OCI-LY3 (cell line): Measurements from ENCODE around the gene SRC.

Experiments used
- CTCF ChIP-seq: fragments of 200-600, 300-600 bp; sonication (generic); IDR thresholded peaks from 2 replicates; pipeline ENCODE4 v1.5.1; 2014; ENCODE audit warnings: antibody characterized with exemption, low read length, low read depth
- EZH2phosphoT487 ChIP-seq: fragments of 200-600 bp; shearing (Covaris generic); IDR thresholded peaks from 2 replicates; pipeline ENCODE4 v1.6.1; 2018; ENCODE audit warnings: antibody characterized with exemption, mixed run types, low read depth

GRCh38 chr20:37445041-37445440 lies 99.1 kb downstream of the SRC start:
- TF ChIP-seq CTCF (no peak), EZH2phosphoT487 (no peak)
